ENCODE data around the gene MYADM. TPM values are rescaled to one million over a fixed set of nuclear protein-coding genes. Genes with fewer than 3 reads are reported as not detected.

The MYADM gene
- total RNA-seq, 1 donor from 2014 or later: 96.3 TPM

- intact Hi-C loops (cut with micrococcal nuclease): no loop called here
- no peak overlapping the region for H3K27ac Mint-ChIP-seq
- peaks cover 4% of the 10 kb centered on the region for H3K4me1 Mint-ChIP-seq (ENCODE audit: low read depth)
- DNase-seq (ENCODE audit: low spot score): no peak
- H3K9me3 Mint-ChIP-seq: no peaks in the 10 kb centered on the region
- H3K27me3 Mint-ChIP-seq (ENCODE audit: low read depth): peaks cover 31% of the 10 kb centered on the region
- H3K4me3 Mint-ChIP-seq (ENCODE audit: low read depth): no peak overlapping the region
- no peaks in the 10 kb centered on the region for H3K36me3 Mint-ChIP-seq (ENCODE audit: low read depth)
These were observed 45.0 kb downstream of the MYADM start for GRCh38 chr19:53912653-53913052.

- H3K27me3 Mint-ChIP-seq (ENCODE audit: low read depth): peaks cover 14% of the 10 kb centered on the region
- intact Hi-C loops (cut with micrococcal nuclease): no loop called here
- H3K4me1 Mint-ChIP-seq (ENCODE audit: low read depth): no peaks in the 10 kb centered on the region
- H3K27ac Mint-ChIP-seq: no peak overlapping the region
- DNase-seq (ENCODE audit: low spot score): no peak
- no peaks in the 10 kb centered on the region for H3K9me3 Mint-ChIP-seq
- no peak overlapping the region for H3K4me3 Mint-ChIP-seq (ENCODE audit: low read depth)
- no peaks in the 10 kb centered on the region for H3K36me3 Mint-ChIP-seq (ENCODE audit: low read depth)
These were observed 47.3 kb downstream of the MYADM start for GRCh38 chr19:53915000-53915399.

GRCh38 chr19:53916004-53916403 is 48.3 kb downstream of the MYADM start:
- no peaks in the 10 kb centered on the region for H3K4me1 Mint-ChIP-seq (ENCODE audit: low read depth)
- no peaks in the 10 kb centered on the region for H3K36me3 Mint-ChIP-seq (ENCODE audit: low read depth)
- H3K27ac Mint-ChIP-seq: no peak overlapping the region
- intact Hi-C loops (cut with micrococcal nuclease): no loop called here
- H3K4me3 Mint-ChIP-seq (ENCODE audit: low read depth): no peak overlapping the region
- H3K27me3 Mint-ChIP-seq (ENCODE audit: low read depth): peaks cover 4% of the 10 kb centered on the region
- no peak for DNase-seq (ENCODE audit: low spot score)
- no peaks in the 10 kb centered on the region for H3K9me3 Mint-ChIP-seq

- DNase-seq (ENCODE audit: low spot score): no peak
- Mint-ChIP-seq H3K4me1 (ENCODE audit: low read depth) (no peaks in the 10 kb centered on the region), H3K4me3 (ENCODE audit: low read depth) (no peak overlapping the region), H3K9me3 (no peaks in the 10 kb centered on the region), H3K27ac (no peak overlapping the region), H3K27me3 (ENCODE audit: low read depth) (no peaks in the 10 kb centered on the region), H3K36me3 (ENCODE audit: low read depth) (no peaks in the 10 kb centered on the region)
- intact Hi-C loops (cut with micrococcal nuclease): no loop called here
These were observed 49.7 kb downstream of the MYADM start for GRCh38 chr19:53917356-53917755.

Other genes with a start within 250 kb of the MYADM start
- not detected in 2 replicates for gene DPRX, start 235.9 kb upstream of the MYADM start, total RNA-seq
- gene NLRP12, start 43.6 kb upstream of the MYADM start, total RNA-seq: not detected in 2 replicates
- gene PRKCG, start 14.3 kb downstream of the MYADM start, total RNA-seq: not detected in 2 replicates
- not detected in 2 replicates for gene CACNG7, start 41.4 kb downstream of the MYADM start, total RNA-seq
- gene CACNG8, start 95.1 kb downstream of the MYADM start, total RNA-seq: not detected in 2 replicates
- not detected in 2 replicates for gene CACNG6, start 123.8 kb downstream of the MYADM start, total RNA-seq
- gene VSTM1, start 196.0 kb downstream of the MYADM start, total RNA-seq: not detected in 2 replicates
- gene TARM1, start 213.5 kb downstream of the MYADM start, total RNA-seq: not detected in 2 replicates
- 0.23 and 0.39 TPM in 2 replicates for gene OSCAR, start 232.9 kb downstream of the MYADM start, total RNA-seq
- gene NDUFA3, start 235.0 kb downstream of the MYADM start, total RNA-seq: 105 and 115 TPM in 2 replicates
- 29.3 TPM in 2 replicates for gene TFPT, start 247.8 kb downstream of the MYADM start, total RNA-seq
- 90.6 and 94.2 TPM in 2 replicates for gene PRPF31, start 247.9 kb downstream of the MYADM start, total RNA-seq